CD4-positive, alpha-beta T cell treated with Interleukin-4 for 4 hours (primary cell): ENCODE data around the gene ASRGL1.
A peak's percentile ranks its signal among the peaks of the same experiment; 100 is the strongest.
"Not testable (repeated sequence)": the region's sequence is repeated elsewhere in the genome, so short reads cannot be mapped to it uniquely, and the experiment has no call there.

ENCODE experiments used
- DNase-seq: peaks from one replicate; pipeline ENCODE4 v3.0.0-alpha.2; 2020

The ASRGL1 gene

GRCh38 chr11:62353841-62354240 is 16.6 kb downstream of the ASRGL1 start:
- no peak for DNase-seq

- no peak for DNase-seq
Observed at GRCh38 chr11:62358273-62358672, 21.0 kb downstream of the ASRGL1 start.

DNA sequence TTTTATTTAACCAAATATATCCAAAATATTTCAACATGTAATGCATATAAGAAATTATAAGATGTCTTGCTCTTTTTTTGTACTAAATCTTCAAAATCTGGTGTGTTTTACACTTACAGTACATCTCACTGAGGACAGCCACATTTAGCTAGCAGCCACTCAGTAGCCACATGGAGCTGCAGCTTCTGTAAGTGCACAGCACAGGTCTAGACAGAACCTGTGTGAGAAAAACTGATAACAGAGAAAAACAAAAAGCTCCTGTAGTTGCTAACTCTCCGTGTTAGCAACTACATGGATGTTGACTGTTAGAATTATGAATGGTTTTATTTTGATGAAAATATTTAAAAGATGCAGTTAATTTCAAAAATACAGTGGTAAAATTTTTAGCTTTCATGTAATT is 22.2 kb downstream of the ASRGL1 start:
- no peak for DNase-seq

GRCh38 chr11:62360685-62361084 is 23.4 kb downstream of the ASRGL1 start:
- DNase-seq, result no peak

- not testable (repeated sequence) for DNase-seq
Observed at GRCh38 chr11:62368861-62369477, 31.7 kb downstream of the ASRGL1 start.

DNA sequence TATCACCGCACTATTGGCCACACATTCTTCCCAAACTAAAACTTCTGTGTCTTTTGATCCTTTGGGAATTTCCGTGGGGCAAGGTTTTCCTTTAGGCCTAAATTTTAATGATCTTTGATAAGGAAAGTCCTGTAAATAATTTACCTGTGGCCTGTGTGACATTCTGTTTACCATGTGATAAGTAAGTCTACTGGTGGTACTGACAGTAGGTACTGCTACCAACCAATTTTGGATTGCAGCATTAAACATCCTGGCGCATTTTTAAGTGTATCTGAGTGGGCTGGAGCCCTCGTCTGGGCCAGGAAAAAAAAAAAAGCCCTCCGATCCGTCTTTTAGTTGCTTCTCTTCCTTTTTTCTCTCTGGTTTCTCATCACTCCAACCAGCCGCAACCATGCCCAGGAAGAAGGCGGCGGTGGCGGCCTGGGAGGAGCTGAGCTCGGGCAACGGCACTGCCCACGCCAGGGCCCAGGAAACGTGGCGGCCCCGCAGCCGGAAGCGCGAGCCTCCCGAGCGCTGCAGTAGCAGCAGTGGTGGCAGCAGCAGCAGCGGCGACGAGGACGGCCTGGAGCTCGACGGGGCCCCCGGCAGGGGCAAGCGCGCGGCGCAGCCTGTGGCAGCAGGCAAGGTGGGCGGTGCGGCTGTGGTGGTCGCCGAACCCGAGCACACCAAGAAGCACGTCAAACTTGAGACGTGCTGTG is 33.6 kb downstream of the ASRGL1 start:
- DNase-seq, result peak; percentile 26

GRCh38 chr11:62372871-62373270 is 35.6 kb downstream of the ASRGL1 start:
- no peak for DNase-seq

DNA sequence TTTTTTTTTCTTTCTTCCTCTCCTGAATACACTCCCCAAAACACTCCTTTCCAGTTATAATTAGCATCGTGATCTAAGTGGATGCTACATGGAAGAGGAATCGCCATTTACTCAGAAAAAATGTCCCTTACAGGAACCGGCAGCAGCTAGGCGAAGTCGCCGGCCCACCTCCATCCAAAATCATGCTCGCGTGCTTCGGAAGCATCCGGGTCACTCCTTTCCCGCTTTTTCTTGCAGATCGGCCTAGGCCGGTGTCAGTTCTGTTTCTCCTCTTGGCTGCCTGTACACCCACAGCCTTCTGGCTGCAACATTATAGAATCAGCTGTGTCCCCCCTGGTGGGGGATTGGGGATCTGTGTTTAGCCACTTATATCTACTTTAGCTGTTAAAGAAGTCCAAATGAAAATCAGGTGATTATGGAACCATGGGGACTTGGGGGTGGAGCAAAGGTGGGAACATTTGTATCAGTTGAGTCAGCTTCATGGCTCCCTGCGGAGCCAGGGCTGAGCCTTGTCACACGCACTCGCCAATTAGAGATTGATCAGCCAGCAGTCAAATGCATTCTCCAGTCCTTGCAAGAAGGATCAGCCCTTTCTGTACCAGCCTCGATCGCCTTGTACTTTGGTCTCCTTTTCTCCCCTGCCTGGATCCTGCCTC is 36.3 kb downstream of the ASRGL1 start:
- DNase-seq, result no peak

GRCh38 chr11:62374801-62375200 is 37.6 kb downstream of the ASRGL1 start:
- DNase-seq, result no peak

- peak; percentile 60 for DNase-seq
Observed at GRCh38 chr11:62378459-62379063, 41.3 kb downstream of the ASRGL1 start.

- not testable (repeated sequence) for DNase-seq
Observed at GRCh38 chr11:62379586-62379985, 42.3 kb downstream of the ASRGL1 start.

- peak; percentile 70 for DNase-seq
Observed at GRCh38 chr11:62380821-62381245, 43.6 kb downstream of the ASRGL1 start.

DNA sequence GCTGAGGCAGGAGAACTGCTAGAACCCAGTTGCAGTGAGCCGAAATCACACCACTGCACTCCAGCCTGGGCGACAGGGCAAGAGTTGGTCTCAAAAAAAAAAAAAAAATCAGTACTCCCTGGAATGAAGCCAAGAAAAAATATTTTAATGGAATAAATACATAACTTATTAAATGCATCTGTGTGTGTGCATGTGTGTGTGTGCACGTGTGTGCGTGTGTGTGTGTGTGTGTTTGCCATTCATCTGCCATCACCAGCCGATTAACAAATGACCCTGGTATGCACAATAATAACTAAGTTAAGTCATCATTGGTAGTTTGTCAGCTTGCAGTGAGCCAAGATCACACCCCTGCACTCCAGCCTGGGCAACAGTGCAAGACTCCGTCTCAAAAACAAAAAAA is 46.6 kb downstream of the ASRGL1 start:
- no peak for DNase-seq

DNA sequence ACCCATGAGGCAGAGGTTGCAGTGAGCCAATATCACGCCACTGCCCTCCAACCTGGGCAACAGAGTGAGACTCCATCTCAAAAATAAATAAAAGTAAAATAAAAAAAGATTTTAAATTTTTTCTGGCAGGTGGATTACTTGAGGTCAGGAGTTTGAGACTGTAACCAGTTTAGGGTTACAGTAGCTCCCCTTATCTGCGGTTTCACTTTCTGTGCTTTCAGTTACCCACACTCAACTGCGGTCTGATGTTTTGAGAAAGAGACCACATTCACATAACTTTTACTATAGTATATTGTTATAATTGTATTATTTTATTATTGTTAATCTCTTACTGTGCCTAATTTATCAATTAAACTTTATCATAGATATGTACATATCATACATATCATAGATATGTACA is 48.8 kb downstream of the ASRGL1 start:
- peak; percentile 52 for DNase-seq

DNA sequence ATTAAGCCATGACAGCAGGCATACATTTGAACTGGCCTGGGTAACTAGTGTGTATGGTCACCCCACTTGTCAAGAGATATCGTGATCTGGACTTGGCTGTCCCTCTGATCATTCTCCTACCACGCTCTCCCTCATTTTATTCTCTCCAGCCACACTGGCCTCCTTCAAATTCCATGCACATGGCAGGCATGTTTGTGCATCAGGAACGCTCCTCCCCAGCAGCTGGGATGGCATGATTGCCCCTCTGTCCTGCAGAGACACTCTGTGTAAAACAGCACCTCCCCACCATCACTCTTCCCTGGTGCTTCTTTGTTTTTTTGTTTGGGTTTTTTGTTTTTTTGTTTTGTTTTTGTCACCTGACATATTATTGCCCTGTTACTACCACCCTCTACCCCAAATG is 50.1 kb downstream of the ASRGL1 start:
- no peak for DNase-seq

GRCh38 chr11:62388999-62389398 is 51.8 kb downstream of the ASRGL1 start:
- DNase-seq, result no peak

- no peak for DNase-seq
Observed at GRCh38 chr11:62390237-62390636, 53.0 kb downstream of the ASRGL1 start.

GRCh38 chr11:62390722-62391121 is 53.5 kb downstream of the ASRGL1 start:
- no peak for DNase-seq

DNA sequence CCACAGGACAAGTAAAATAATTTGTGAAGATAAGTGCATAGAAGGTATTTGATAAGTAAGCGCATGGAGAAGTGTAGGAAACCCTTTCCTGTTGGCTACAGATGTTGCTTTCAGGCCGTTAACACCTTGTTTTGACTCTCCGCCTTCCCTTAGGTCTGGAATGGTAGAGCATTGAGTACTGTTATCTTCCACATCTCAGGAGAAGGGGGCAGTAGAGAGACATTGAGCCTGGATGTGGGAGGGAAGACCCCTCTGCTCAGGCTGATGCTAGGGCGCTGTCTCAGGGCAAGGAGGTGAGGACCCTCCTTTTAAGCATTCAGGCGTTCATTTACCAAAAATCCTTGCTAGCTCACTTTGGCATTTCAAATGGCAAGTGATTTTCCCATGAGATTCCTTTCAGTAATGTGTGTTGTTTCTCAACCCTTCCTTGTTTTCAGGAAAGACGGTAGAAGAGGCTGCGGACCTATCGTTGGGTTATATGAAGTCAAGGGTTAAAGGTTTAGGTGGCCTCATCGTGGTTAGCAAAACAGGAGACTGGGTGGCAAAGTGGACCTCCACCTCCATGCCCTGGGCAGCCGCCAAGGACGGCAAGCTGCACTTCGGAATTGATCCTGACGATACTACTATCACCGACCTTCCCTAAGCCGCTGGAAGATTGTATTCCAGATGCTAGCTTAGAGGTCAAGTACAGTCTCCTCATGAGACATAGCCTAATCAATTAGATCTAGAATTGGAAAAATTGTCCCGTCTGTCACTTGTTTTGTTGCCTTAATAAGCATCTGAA is 54.6 kb downstream of the ASRGL1 start:
- DNase-seq, result no peak

GRCh38 chr11:62392506-62392905 is 55.3 kb downstream of the ASRGL1 start:
- no peak for DNase-seq

DNA sequence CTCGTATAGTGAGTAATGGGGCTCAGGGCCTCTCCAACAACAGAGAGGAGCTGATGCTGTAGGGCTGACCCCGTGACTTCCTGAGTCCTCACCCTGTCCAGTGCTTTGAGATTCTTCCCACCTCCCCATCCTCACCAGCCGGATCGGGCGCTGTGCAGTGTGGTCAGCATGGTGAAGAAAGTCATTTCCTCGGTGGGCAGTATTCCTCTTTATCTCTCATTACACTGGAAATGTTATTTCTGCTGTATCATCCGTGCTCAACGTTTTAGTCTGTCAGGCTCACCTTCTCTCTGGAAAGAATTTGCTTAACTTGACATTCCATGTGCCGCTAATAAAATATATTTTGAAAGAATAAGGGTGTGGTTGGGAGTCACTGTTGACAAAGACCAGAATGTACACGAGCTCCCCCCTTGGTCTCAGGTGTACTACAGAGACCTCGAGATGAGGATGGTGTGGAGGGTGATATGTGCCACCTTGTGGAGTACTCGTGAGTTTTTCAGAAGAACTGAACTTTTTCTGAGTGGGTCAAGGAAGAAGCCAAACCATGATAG is 55.9 kb downstream of the ASRGL1 start:
- peak; percentile 51 for DNase-seq

GRCh38 chr11:62393735-62394134 is 56.5 kb downstream of the ASRGL1 start:
- no peak for DNase-seq
